Liver (tissue), 9 donors: ENCODE data around the gene SAMD14. TPM values are rescaled to one million over a fixed set of nuclear protein-coding genes. Genes with fewer than 3 reads are reported as not detected.

Source experiments
- DNase-seq: peaks from one replicate; pipeline ENCODE4 v3.0.0-alpha.2; 2017; ENCODE audit warnings: low spot score
- H3K27ac ChIP-seq, 2 donors: one replicate each; pipeline ENCODE4 v1.7.0; 2013; ENCODE audit warnings: inconsistent platforms in 2 of 2, low read length in 2 of 2, control low read depth in 1 of 2, low read depth in 1 of 2, mild to moderate bottlenecking in 1 of 2
- H3K27me3 ChIP-seq, 4 donors: one replicate each; pipeline versions ENCODE4 v1.6.1 to v1.7.0; 2013; ENCODE audit warnings: low read length in 3 of 4, inconsistent platforms in 1 of 4, mild to moderate bottlenecking in 1 of 4, moderate library complexity in 1 of 4; ENCODE audit not compliant: control insufficient read depth in 4 of 4, insufficient read depth in 4 of 4
- H3K36me3 ChIP-seq, 4 donors: one replicate each; pipeline versions ENCODE4 v1.6.1 to v1.7.0; 2013; ENCODE audit warnings: low read length in 3 of 4, mild to moderate bottlenecking in 3 of 4, low read depth in 1 of 4, moderate library complexity in 1 of 4; ENCODE audit not compliant: control insufficient read depth in 4 of 4, insufficient read depth in 3 of 4
- H3K4me1 ChIP-seq, 4 donors: one replicate each; pipeline versions ENCODE4 v1.6.1 to v1.7.0; 2013; ENCODE audit warnings: low read length in 3 of 4, mild to moderate bottlenecking in 3 of 4, moderate library complexity in 1 of 4; ENCODE audit not compliant: control insufficient read depth in 4 of 4, insufficient read depth in 4 of 4
- H3K4me3 ChIP-seq, 3 donors: one replicate each; pipeline versions ENCODE4 v1.6.1 to v1.7.0; 2013; ENCODE audit warnings: low read length in 3 of 3, control low read depth in 1 of 3, low read depth in 1 of 3, mild to moderate bottlenecking in 1 of 3
- H3K9ac ChIP-seq, 2 donors: one replicate each; pipeline ENCODE4 v1.7.0; 2013; ENCODE audit warnings: low read length in 2 of 2, mild to moderate bottlenecking in 2 of 2, moderate library complexity in 2 of 2, control low read depth in 1 of 2, low read depth in 1 of 2
- H3K9me3 ChIP-seq, 4 donors: one replicate each; pipeline versions ENCODE4 v1.6.1 to v1.7.0; 2013; ENCODE audit warnings: low read length in 3 of 4; ENCODE audit not compliant: control insufficient read depth in 4 of 4
- ATF3 ChIP-seq: IDR thresholded peaks from 2 replicates; pipeline ENCODE4 v1.6.1; 2016; ENCODE audit warnings: antibody characterized with exemption
- CTCF ChIP-seq: fragments of 150-350 bp; IDR thresholded peaks from 2 replicates; pipeline ENCODE4 v1.5.1; 2017; ENCODE audit warnings: improper control_type of control experiment, low read depth, low read length; ENCODE audit not compliant: missing input control
- EGR1 ChIP-seq, 2 donors: IDR thresholded peaks; 2 replicates each; pipeline ENCODE4 v1.6.1; 2016 to 2018; ENCODE audit warnings: antibody characterized with exemption in 2 of 2, low read depth in 2 of 2
- FOXA1 ChIP-seq: IDR thresholded peaks from 2 replicates; pipeline ENCODE4 v1.6.1; 2016; ENCODE audit warnings: antibody characterized with exemption
- FOXA2 ChIP-seq: IDR thresholded peaks from 2 replicates; pipeline ENCODE4 v1.6.1; 2016; ENCODE audit warnings: antibody characterized with exemption
- GABPA ChIP-seq, 2 donors: IDR thresholded peaks in 1 of 2; conservative IDR thresholded peaks in 1 of 2; 2 replicates each; pipeline ENCODE4 v1.6.1; 2016; ENCODE audit warnings: antibody characterized with exemption in 2 of 2, mild to moderate bottlenecking in 1 of 2, moderate library complexity in 1 of 2
- HNF4A ChIP-seq, 2 donors: conservative IDR thresholded peaks; 2 replicates each; pipeline ENCODE4 v1.6.1; 2016; ENCODE audit warnings: antibody characterized with exemption in 2 of 2, mild to moderate bottlenecking in 2 of 2
- HNF4G ChIP-seq: IDR thresholded peaks from 2 replicates; pipeline ENCODE4 v1.6.1; 2016; ENCODE audit warnings: antibody characterized with exemption
- JUND ChIP-seq, 2 donors: IDR thresholded peaks; 2 replicates each; pipeline ENCODE4 v1.6.1; 2016; ENCODE audit warnings: antibody characterized with exemption in 2 of 2
- MAX ChIP-seq: IDR thresholded peaks from 2 replicates; pipeline ENCODE4 v1.6.1; 2016; ENCODE audit warnings: antibody characterized with exemption
- NR2F2 ChIP-seq: IDR thresholded peaks from 2 replicates; pipeline ENCODE4 v1.6.1; 2016; ENCODE audit warnings: antibody characterized with exemption
- RAD21 ChIP-seq, 2 donors: IDR thresholded peaks; 2 replicates each; pipeline ENCODE4 v1.6.1; 2016; ENCODE audit warnings: antibody characterized with exemption in 2 of 2, mild to moderate bottlenecking in 2 of 2
- REST ChIP-seq: IDR thresholded peaks from 2 replicates; pipeline ENCODE4 v1.6.1; 2016; ENCODE audit warnings: antibody characterized with exemption, mild to moderate bottlenecking
- RXRA ChIP-seq, 2 donors: IDR thresholded peaks; 2 replicates each; pipeline ENCODE4 v1.6.1; 2017 to 2018; ENCODE audit warnings: antibody characterized with exemption in 2 of 2, mild to moderate bottlenecking in 1 of 2
- SP1 ChIP-seq: IDR thresholded peaks from 2 replicates; pipeline ENCODE4 v1.6.1; 2018; ENCODE audit warnings: antibody characterized with exemption, mild to moderate bottlenecking
- TAF1 ChIP-seq: conservative IDR thresholded peaks from 2 replicates; pipeline ENCODE4 v1.6.1; 2016; ENCODE audit warnings: antibody characterized with exemption, mild to moderate bottlenecking
- YY1 ChIP-seq: IDR thresholded peaks from 2 replicates; pipeline ENCODE4 v1.6.1; 2016; ENCODE audit warnings: antibody characterized with exemption, mild to moderate bottlenecking
- WGBS: extraction: QIAGEN DNeasy Blood & Tissue Kit; methylation state at CpG from one replicate; pipeline ENCODE4 v1.1.7; 2013; 5-methylcytosine and 5-hydroxymethylcytosine counted together
- polyA plus RNA-seq, 2 donors: library from polyadenylated mRNA; stranded (reverse) in 1 of 2; unstranded in 1 of 2; fragments of 200-250 nt in 1 of 2; fragments of >200 nt in 1 of 2; fragmentation: Nextera tagmentation in 1 of 2; extraction: Ambion mirVana in 1 of 2; gene quantifications; one replicate each; pipeline versions ENCODE4 v1.2.1 to v1.2.3, GENCODE V29; 2013 to 2015
- total RNA-seq, 2 donors: library from RNA; depleted of rRNA; stranded (reverse); fragments of >200 nt; gene quantifications; one replicate each; pipeline ENCODE4 v1.2.3, GENCODE V29; 2014
- TF ChIP-seq, protein P1 (sequence below): IDR thresholded peaks from 2 replicates; pipeline ENCODE4 v1.6.1; 2016; ENCODE audit warnings: antibody characterized with exemption
- donor health status: healthy.
- donor health status: healthy.
- donor health status: healthy.
- donor health status: healthy.
- donor health status: healthy.

The SAMD14 gene
- total and polyA plus RNA-seq, 4 donors, result 0.50 to 0.84 (median 0.67) TPM; not detected in 1

DNA sequence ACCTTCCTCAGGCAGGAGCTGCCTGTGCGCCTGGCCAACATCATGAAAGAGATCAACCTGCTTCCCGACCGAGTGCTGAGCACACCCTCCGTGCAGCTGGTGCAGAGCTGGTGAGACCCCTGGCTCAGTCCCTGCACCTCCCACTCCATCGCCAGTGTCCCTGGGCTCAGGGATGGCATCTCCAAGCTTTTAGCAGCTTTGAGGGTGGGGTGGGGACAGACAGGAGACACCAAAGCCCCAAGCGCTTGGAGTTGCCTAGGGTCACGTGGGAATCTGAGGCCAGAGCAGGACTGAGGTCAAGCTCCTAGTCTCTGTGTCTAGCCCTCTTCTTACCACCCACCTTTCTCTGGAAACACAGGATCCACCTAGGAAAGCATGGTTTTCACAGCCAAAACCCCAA is 32.5 kb downstream of the SAMD14 start:
- Histone ChIP-seq H3K36me3 (peaks cover 0 to 7% (median 5%) of the 10 kb centered on the region in 4 donors), H3K4me3 (no peak overlapping the region), H3K9me3 (no peaks in the 10 kb centered on the region), H3K4me1 (peaks cover 15 to 65% (median 57%) of the 10 kb centered on the region in 4 donors), H3K9ac (peak overlapping the region in 1 of 2 donors; percentile 14), H3K27ac (peak overlapping the region; percentile 23 to 24), H3K27me3 (no peaks in the 10 kb centered on the region)
- DNase-seq, result no peak
- WGBS, result 70% methylated on average over 7 of the region's 7 CpGs
- no peak for TF ChIP-seq EGR1 (IDR thresholded peaks at IDR 0.05; ENCODE audit: low read depth in 2 of 2)
- no peak for TF ChIP-seq TAF1
- no peak for TF ChIP-seq RAD21 (IDR thresholded peaks at IDR 0.05)
- TF ChIP-seq HNF4A (conservative IDR thresholded peaks at IDR 0.05), result no peak
- TF ChIP-seq HNF4G, result no peak
- TF ChIP-seq JUND (IDR thresholded peaks at IDR 0.05), result no peak

DNA sequence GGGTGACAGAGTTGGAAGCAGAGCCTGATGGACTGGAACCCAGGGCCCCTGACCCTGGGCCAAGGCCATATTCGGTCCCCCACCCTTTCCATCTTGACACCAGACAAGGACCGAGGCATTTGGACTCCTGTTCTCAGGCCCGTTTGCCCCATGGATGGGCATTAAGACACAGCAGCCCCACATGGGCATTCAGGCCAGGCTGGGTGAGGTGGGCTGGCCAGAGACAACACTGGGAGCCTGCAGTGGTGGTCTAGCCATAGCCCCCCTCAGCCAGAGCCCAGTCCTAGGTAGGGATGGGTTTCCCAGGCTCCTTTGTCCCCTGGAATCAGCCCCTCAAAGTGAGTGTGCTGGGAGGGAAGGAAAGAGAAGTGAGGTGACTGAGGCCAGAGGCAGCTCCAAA is 33.2 kb downstream of the SAMD14 start:
- H3K9me3 ChIP-seq, result no peaks in the 10 kb centered on the region
- no peaks in the 10 kb centered on the region for H3K27me3 ChIP-seq
- H3K9ac ChIP-seq, result no peak overlapping the region
- WGBS, result 74% methylated on average over 3 of the region's 3 CpGs
- H3K4me1 ChIP-seq, result peaks cover 11 to 60% (median 52%) of the 10 kb centered on the region in 4 donors
- no peak for DNase-seq
- H3K4me3 ChIP-seq, result no peak overlapping the region
- TF ChIP-seq FOXA2 (no peak), GABPA (IDR thresholded peaks at IDR 0.05 in 1 of 2, conservative IDR thresholded peaks at IDR 0.05 in 1 of 2) (no peak), HNF4A (conservative IDR thresholded peaks at IDR 0.05) (no peak), FOXA1 (no peak), CTCF (no peak), NR2F2 (no peak), YY1 (no peak), SP1 (no peak), TAF1 (no peak), MAX (no peak), REST (no peak), RXRA (IDR thresholded peaks at IDR 0.05) (no peak), JUND (IDR thresholded peaks at IDR 0.05) (no peak), EGR1 (IDR thresholded peaks at IDR 0.05; ENCODE audit: low read depth in 2 of 2) (no peak), ATF3 (no peak), RAD21 (IDR thresholded peaks at IDR 0.05) (no peak), HNF4G (no peak)
- TF ChIP-seq, protein P1, sequence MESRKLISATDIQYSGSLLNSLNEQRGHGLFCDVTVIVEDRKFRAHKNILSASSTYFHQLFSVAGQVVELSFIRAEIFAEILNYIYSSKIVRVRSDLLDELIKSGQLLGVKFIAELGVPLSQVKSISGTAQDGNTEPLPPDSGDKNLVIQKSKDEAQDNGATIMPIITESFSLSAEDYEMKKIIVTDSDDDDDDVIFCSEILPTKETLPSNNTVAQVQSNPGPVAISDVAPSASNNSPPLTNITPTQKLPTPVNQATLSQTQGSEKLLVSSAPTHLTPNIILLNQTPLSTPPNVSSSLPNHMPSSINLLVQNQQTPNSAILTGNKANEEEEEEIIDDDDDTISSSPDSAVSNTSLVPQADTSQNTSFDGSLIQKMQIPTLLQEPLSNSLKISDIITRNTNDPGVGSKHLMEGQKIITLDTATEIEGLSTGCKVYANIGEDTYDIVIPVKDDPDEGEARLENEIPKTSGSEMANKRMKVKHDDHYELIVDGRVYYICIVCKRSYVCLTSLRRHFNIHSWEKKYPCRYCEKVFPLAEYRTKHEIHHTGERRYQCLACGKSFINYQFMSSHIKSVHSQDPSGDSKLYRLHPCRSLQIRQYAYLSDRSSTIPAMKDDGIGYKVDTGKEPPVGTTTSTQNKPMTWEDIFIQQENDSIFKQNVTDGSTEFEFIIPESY, result no peak
- peak overlapping the region; percentile 4 to 20 for H3K27ac ChIP-seq
- H3K36me3 ChIP-seq, result peaks cover 0 to 7% (median 5%) of the 10 kb centered on the region in 4 donors
